GM18519 (cell line): Measurements from ENCODE around the gene ADAMTS5.

Experiments
- ATAC-seq: cut with Tn5 transposase; IDR thresholded peaks from one replicate; pipeline ENCODE4 v1.9.1; 2021; ENCODE audit warnings: mild to moderate bottlenecking, moderate library complexity; ENCODE audit not compliant: unreplicated experiment, low FRiP score

Gene ADAMTS5

GRCh38 chr21:26949830-26950229 lies 17.1 kb downstream of the ADAMTS5 start:
- no peak for ATAC-seq

GRCh38 chr21:26948194-26948593 lies 18.7 kb downstream of the ADAMTS5 start:
- no peak for ATAC-seq

GRCh38 chr21:26946744-26947446 lies 20.0 kb downstream of the ADAMTS5 start:
- no peak for ATAC-seq

DNA sequence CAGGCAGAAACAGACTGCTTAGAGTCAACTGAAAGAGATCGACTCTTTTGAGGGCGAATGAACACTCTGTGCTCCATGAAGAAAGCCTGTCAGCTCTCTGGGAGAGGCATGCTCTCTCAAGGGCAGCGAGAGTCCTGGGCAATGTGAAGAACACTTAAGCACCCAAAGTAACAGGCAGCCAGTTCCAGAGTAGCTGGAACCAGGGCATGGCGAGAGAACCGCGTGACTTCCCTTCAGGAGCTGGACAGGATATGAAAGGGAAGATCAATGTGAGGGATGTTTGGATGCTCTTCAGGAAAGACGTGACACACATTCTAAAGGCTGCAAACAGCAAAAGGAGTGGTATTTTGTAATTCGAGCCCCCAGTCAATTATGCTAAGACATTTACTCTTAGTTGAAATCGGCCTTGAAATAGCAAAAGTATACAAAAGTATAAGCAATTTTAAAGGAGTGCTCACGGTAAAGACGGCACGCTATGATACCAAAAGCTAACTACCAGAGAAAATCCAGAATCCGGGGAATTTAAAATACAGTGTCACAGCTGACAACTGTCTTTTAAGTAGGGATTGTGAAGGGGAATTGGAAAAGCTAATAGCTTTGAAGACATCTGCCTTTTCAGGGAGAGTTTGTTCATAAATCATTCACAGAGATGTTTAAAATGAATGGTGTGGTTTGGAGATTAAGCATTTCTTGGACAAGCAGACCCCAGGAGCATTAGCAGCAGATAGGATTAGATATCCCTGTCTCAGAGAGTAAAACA lies 20.8 kb downstream of the ADAMTS5 start:
- ATAC-seq, result no peak

GRCh38 chr21:26943921-26944320 lies 23.0 kb downstream of the ADAMTS5 start:
- ATAC-seq, result no peak

DNA sequence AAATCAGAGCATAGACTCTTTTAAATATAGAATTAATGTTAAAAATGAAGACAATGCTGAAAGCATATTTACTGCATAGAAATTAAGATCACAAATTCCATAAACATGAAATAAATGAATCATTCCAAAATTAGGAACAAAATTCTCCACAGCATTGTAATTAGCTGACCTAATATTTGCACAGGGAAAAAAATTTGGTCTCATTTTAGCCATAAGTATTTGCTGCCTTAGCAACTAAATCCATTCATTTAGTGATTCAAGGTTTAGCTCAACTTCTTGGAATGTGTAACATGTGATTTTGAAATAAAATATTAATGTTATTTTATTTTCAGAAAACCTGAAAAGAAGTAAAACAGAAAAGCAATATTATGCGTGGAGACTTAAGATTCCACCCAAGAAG lies 25.5 kb downstream of the ADAMTS5 start:
- ATAC-seq, result no peak

- ATAC-seq, result no peak
Observed at GRCh38 chr21:26939601-26940111, 27.2 kb downstream of the ADAMTS5 start.

DNA sequence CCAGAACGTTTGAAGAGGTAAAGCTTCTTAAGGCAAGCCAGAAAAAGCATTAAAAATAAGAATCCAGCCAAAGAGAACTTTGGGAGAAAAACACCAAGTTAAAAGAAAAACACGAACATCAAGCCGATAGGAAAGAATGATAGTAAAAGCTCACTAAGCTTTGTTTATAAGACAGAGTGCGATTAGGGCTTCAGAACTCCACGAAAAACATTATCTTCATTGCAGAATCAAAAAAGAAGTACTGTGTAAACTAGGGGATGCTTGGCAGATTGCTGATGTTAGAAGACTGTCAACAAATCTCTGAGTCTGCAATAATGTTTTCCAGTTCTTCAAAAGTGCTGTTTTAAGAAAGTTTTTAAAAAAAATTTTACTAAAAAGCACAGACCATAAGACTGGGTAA lies 30.2 kb downstream of the ADAMTS5 start:
- ATAC-seq, result no peak

GRCh38 chr21:26935977-26936376 lies 30.9 kb downstream of the ADAMTS5 start:
- ATAC-seq, result no peak

DNA sequence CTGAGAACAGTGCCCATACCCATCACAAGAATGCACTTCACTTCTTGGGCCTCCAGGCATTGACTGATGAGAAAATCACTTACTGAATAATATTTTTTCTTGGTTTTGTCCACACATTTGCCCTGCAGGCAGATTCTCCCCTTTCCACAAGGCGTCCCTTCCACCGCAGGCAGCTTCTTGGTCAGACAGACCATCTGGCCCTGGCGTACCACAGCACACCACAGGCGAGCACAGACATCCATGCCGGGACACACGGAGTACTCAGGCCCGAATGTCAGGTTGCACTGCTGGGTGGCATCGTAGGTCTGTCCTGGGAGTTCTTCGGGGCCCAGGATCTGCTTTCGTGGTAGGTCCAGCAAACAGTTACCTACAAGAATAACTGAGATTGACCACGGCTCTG lies 32.5 kb downstream of the ADAMTS5 start:
- no peak for ATAC-seq

DNA sequence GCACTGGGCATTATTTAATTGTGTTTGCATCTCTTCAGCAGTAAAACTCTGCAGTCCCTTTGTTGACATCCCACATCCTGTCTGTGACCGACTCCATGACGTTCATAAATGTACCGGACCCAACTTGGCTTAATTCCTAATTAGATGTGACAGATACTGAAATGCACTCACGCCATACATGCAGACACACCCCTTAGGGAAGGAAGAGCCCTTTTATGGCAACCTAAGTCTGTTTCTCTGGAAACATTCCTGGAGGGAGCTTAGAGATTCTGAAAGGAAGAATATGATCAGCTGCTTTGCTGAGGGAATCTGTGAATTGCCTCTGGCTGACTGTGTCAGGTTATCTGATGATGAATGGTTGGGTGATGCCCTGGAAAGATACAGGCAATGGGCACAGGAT lies 33.4 kb downstream of the ADAMTS5 start:
- ATAC-seq, result no peak

DNA sequence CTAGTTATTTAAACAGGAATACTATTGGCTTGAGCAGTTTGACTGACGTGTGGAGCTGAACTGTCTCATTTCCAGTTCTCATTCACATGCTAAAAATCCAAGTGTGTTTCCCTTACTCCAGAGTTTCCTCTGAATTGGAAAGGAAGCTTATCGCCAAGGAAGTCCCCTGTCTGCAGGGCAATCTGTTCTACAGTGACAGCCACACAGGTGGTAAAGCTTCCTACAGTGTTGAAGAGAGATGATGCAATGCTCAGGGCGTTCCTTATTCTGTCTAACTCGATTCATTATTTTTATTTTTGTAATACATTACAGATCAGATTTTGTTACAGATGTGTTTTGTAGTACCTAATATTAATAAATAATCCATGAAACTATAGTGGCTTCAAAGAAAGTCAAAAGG lies 41.3 kb downstream of the ADAMTS5 start:
- ATAC-seq, result no peak

DNA sequence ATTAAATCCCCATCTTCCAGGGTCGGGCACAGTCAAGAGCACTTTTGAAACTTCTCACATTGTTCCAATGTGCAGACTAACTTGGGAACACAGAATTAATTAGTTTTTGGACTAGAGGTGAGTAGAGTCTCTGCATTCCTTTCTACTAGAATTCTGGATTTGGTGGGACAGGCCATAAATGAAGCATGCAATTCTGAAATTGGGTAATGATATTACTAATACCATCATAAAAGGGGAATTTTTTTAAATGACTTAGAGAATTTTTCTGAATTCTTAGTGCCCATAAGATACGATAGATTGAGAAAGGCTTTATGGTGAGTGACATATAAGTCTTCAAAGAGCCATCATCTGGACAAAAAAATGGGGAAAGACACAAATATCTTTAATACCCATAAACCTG lies 41.8 kb downstream of the ADAMTS5 start:
- ATAC-seq, result no peak

- ATAC-seq, result no peak
Observed at GRCh38 chr21:26923986-26924385, 42.9 kb downstream of the ADAMTS5 start.

DNA sequence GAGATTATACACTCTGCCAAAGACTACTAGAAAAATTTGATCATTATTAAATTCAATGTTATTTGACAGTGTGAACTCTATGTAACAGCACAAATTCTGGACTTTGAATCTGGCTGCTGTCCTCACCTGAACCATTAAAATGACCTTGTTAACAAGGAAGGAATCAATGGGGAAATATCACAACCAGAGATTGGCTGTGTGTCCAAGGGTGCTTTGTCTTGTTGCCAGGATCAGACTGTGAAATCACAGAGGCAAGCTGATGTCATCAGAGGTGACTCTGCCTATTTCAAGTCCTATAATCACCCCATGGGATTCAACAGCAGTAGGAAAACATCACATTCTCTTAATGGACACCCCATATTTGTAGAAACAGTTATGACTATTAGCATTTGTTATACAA lies 46.8 kb downstream of the ADAMTS5 start:
- ATAC-seq, result no peak

DNA sequence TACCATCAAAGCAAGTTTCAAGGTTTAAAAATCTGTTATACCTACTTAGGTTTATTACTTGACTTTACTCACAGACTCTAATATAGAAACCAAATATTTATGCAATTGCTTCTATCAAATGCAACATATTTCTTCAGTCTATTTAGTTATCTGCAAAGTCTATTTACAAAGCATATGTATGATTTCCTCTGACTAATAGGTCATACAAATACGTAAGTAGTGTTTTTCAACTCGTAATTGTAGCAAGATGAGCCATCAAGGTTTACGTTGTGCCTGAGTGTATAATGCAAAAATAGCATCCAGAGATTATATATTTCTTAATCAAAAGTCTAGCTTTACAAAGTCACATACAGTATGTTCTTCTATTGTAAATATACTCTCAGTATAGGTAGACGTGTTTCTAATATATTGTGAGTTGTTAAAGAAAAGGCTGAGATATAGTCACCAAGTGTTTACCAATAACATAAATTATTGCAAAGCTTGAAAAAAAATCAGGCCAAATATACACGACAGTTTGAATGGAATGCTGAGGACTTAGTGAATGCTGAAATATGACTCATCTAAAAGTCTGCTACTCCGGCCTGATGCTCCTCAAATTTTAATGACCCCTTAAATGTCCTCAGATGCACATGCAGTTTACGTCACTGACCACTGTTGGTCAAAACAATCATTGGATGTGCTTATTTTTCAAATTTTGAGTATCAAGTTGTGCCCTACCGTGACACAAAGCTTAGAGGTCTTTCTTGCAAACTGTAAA lies 48.4 kb downstream of the ADAMTS5 start:
- no peak for ATAC-seq

GRCh38 chr21:26916799-26917198 lies 50.1 kb downstream of the ADAMTS5 start:
- ATAC-seq, result no peak

DNA sequence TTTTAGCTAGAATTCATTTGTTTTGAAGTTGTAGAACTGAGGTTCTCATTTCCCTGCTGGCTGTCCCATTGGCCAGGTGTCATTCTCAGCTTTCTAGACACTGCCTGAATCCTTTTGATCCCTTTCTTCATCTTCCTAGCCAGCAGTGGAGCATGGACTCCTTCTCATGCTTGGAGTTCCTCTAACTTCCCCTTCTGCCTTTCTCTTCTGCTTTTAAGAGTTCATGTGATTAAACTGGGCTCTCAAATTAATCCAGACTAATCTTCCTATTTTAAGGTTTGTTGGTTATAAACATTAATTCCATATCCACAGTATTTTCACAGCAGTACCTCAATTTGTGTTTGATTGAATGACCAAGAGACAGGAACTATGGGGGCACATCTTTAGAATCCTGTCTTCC lies 52.3 kb downstream of the ADAMTS5 start:
- ATAC-seq, result no peak

DNA sequence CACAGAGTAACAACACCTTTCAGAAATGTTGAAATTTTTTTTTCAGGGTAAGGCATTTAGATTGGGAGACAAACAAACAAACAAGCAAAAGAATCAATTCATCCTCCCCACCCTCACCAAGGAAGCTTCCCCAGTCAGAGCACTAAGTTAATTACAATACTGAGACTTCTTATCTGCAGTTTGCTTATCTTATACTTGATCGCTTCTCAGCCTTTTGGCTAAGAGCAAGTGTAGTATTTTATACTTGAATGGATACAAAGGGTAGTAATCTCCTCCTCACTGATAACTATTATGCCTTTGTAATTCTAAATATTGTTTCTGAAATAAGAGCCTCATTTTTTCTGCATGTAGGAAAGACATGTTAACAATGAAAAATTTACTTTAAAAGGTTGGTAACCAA lies 54.4 kb downstream of the ADAMTS5 start:
- ATAC-seq, result no peak

- no peak for ATAC-seq
Observed at GRCh38 chr21:26909972-26910371, 56.9 kb downstream of the ADAMTS5 start.

- no peak for ATAC-seq
Observed at GRCh38 chr21:26900980-26901379, 65.9 kb downstream of the ADAMTS5 start.
